Measurements from ENCODE around the gene CDKN3.

CDKN3 gene, protein sequence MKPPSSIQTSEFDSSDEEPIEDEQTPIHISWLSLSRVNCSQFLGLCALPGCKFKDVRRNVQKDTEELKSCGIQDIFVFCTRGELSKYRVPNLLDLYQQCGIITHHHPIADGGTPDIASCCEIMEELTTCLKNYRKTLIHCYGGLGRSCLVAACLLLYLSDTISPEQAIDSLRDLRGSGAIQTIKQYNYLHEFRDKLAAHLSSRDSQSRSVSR
- total RNA-seq = 0.73 to 2.8 (median 2.2) reads per million in 4 experiments

DNA sequence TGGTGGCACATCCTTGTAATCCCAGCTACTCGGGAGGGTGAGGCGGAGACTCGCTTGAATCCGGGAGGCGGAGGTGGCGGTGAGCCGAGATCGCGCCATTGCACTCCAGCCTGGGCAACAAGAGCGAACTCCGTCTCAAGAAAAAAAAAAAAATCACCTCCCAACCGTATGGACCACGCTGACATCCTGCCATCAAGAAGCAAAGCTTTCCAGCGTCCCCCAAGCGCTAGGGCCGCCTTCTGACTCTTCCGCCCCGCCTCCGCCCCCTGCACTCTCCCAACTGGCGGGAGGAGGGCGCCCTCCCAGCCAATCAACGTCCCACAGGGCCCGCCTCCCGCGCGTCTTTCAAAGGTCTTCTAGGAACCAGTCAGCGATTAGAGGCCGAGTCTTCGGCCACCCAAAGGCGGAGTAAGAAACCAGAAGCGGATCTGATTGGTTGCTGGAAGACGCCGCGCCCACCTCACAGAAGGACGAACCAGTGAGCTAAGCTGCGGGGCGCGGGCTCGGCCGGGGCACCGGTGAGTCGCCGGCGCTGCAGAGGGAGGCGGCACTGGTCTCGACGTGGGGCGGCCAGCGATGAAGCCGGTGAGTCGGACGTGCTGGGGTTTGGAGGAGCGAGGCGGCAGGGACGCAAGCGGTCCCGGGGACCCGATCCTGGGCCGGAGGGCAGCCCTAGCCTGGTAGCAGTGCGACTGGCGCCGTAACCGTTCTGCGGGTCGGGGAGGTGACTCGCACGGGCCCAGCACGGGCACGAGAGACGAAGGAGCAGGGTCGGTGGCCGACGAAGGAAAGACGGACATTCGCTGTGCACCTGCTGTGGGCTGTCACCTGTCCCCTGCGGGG is at the start of gene CDKN3:
Gene CDKN3, plus strand, starts transcription at position 515 of the 843 bp plus-strand sequence. Its CDS starts 62 bp downstream, at position 577.
- DNase-seq = peak; percentile 96

GRCh38 chr14:54347044-54347443 is 49.8 kb upstream of the CDKN3 start:
- no peak for DNase-seq

- no peak for DNase-seq
These were observed 48.7 kb upstream of the CDKN3 start for GRCh38 chr14:54348001-54348611.

DNA sequence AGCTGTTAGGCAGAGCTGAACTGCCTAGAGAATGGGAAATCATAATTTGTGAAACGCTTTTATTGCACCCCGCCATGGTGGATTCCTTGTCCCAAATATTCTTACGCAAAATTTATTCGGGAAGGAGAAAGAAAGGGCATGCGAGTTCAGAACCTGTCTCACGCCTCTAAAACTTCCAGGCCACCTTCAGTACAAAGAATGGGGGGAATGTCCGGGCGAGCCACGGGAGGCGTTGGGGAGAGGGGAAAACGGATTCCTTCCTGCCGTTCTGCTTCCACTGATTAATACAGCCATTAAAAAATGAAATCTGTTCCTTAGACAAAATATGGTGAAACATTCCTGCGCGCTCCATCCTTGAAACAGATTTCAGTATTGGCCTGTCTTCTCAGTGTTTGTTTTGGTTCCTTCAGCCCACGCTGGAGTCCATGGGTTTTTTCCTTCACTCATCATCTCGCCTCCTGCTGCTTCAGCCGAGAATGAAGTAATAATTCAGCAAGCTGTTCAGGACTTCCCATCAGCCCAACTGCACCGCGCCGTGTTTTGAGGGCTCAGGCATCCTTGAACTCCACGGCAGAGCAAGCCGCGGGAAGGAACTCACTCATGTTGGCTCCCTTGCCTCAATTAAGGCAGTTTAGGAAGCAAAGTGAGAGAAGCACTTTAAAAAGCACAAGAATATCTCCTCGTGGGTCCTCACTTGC is 47.7 kb upstream of the CDKN3 start:
- no peak for DNase-seq

GRCh38 chr14:54349713-54350112 is 47.1 kb upstream of the CDKN3 start:
- DNase-seq = no peak

DNA sequence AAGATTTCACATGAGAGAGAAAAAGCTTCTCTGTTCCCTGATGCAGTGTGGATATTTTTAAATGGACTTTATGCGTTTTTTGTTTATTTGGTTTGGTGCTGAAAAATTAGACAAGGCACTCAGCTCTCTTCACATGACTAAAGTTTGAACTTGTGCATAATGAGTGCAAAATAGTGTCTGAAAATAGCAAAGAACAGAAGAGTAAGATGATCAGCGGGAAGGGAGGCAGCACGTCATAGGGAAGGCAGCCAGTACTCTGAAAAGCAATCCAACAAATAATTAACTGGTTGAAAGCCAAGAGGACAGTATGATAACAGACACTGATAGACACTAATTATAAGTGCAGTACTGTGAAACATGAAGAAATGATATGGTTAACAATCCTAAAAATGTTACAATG is 46.6 kb upstream of the CDKN3 start:
- no peak for DNase-seq

DNA sequence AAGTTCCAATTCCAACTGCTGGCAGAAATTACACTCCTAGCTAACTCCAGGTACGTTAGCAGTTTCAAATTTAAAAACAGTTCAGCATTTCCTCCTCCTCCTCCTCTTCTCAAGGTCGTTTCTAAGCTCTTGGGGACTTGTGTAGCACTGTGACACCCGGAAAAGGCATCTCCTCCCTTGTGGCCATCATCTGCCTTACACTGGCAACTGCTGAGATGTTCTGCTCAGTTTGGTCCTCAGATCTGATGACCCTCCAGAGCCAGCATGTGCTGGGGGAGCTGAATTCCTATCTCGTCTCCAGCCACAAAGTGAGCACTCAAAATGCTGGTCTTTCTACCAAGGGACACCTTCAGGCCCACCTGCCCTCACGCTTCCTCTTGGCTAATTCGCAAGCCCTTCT is 43.5 kb upstream of the CDKN3 start:
- DNase-seq = no peak

GRCh38 chr14:54353694-54354093 is 43.1 kb upstream of the CDKN3 start:
- no peak for DNase-seq

- DNase-seq = no peak
These were observed 42.7 kb upstream of the CDKN3 start for GRCh38 chr14:54354096-54354495.

- no peak for DNase-seq
These were observed 41.7 kb upstream of the CDKN3 start for GRCh38 chr14:54354968-54355641.

DNA sequence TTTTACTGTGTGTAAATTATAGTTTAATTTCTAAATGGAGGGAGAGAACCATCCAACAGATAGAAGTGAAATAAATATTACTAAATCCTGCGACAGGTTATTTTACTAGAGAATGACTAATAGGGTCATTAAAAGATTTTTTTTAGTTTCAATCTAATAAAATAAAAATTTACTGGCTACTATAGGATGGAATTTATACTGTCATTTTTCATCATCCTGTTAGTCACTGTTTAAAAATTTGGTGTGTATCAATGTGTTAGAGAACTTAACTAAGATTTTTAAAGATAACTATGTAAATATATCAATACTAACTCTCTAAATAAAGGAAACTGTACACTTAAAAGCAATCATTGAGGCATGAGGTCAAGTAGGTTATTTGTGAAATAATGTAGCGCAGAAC is 41.1 kb upstream of the CDKN3 start:
- no peak for DNase-seq

GRCh38 chr14:54356172-54356571 is 40.6 kb upstream of the CDKN3 start:
- DNase-seq = no peak

GRCh38 chr14:54360667-54361066 is 36.1 kb upstream of the CDKN3 start:
- DNase-seq = no peak

DNA sequence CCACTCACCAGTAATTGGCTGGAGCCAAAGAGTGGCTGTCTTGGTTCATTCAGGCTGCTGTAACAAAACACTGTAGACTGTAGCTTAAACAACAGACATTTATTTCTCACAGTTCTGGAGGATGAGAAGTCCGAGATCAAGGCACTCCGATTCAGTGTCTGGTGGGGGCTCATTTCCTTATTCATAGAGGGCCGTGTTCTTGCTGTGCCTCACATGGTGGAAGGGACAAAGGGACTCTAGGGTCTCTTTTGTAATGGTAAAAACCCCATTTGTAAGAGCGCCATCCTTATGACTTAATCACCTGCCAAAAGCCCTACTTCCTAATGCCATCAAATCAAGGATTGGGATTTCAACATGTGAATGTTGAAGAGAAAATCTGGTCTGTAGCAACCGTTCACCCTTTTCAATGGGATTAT is 34.7 kb upstream of the CDKN3 start:
- no peak for DNase-seq

GRCh38 chr14:54362759-54363437 is 33.9 kb upstream of the CDKN3 start:
- DNase-seq = no peak

- no peak for DNase-seq
These were observed 32.0 kb upstream of the CDKN3 start for GRCh38 chr14:54364555-54365415.

- DNase-seq = no peak
These were observed 29.8 kb upstream of the CDKN3 start for GRCh38 chr14:54366736-54367735.

- DNase-seq = no peak
These were observed 28.5 kb upstream of the CDKN3 start for GRCh38 chr14:54368291-54368690.

GRCh38 chr14:54369343-54369742 is 27.5 kb upstream of the CDKN3 start:
- no peak for DNase-seq

Data from effector CD8-positive, alpha-beta T cell (primary cell).